ENCODE measurements around the gene C10orf53. TPM values are rescaled to one million over a fixed set of nuclear protein-coding genes. Genes with fewer than 3 reads are reported as not detected.

C10orf53 gene
- total RNA-seq, 4 donors from 2014 or later, result not detected

DNA sequence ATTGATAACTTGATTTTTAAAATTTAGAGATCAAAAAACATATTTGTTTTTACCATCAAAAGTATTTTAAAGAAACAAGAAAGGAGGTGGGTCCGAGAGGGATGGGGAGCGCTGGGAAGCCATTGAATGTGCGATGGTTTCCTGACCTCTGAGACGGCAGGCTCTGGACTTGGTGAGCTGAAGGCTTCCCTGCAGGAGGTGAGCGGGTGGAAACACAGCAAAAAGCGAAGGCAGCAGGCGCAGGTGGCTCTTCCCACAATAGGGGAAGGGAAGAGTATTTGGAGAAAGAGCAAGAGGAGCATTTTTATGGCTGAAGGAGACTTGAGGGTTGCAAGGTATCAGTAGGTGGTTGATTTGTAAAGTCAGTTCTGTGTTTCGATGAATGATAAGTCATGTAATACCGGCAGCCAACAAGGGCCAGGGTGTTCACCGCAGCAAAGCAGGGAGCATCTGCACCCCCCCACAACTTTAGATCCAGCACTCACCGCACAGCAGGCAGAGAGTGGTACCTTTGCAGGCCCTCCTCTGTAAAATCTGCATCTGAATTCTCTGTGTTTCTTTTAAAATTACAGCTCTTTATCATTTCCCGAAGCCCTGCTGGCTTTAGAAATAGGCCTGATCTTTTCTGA, 10.5 kb downstream of the C10orf53 start:
- 13 to 15% methylated on average over 11 to 12 of the region's 12 CpGs for WGBS, 2 donors
- H3K4me1 ChIP-seq, result no peaks in the 10 kb centered on the region
- no peak overlapping the region for H3K4me3 ChIP-seq
- TF ChIP-seq POLR2A (IDR thresholded peaks at IDR 0.05), result no peak
- TF ChIP-seq CTCF (IDR thresholded peaks at IDR 0.05), result no peak
- H3K9me3 ChIP-seq, result peaks cover 0 to 14% (median 0%) of the 10 kb centered on the region in 4 donors
- H3K36me3 ChIP-seq, result no peaks in the 10 kb centered on the region
- H3K27ac ChIP-seq, result no peak overlapping the region
- H3K27me3 ChIP-seq, result peaks cover 0 to 18% of the 10 kb centered on the region in 2 donors
- DNase-seq (ENCODE audit: low spot score in 2 of 2), result no peak

DNA sequence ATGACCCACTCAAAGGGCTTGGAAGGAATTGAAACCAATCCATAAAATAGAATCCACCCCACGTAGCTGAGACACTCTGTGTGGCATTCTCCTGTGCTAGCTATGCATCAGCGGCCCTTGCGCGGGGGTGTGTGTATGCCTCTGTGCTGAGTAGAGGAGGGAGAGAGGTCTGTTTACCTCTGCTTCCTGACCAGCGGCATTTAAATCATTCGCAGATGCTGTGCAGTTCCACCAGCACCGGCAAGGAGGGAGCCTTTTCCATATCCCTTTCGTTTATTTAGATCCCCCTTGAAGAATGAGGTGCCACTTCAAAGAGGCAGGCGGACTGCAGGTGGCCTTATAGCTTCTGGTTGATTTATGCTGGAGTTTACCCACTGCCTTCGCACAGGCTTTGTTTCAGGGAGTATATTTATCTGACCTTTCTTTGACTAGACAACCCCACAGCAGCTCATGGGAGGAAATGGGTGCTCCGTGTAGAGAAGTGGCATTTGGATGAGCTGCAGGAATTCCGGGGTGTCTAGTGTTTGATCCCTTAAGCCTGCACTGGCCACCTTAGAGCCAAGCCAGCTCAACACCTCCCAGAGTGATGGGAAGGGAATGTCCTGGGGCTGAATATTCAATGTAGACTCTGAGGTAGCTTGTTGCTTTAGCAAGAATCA, 11.4 kb downstream of the C10orf53 start:
- Histone ChIP-seq H3K4me1 (no peaks in the 10 kb centered on the region), H3K9me3 (peaks cover 0 to 14% (median 0%) of the 10 kb centered on the region in 4 donors), H3K27ac (no peak overlapping the region), H3K36me3 (no peaks in the 10 kb centered on the region), H3K27me3 (peaks cover 0 to 18% of the 10 kb centered on the region in 2 donors), H3K4me3 (no peak overlapping the region)
- WGBS, 2 donors, result 4 to 8% methylated on average over 12 of the region's 12 CpGs
- no peak for TF ChIP-seq CTCF (IDR thresholded peaks at IDR 0.05)
- TF ChIP-seq EP300 (IDR thresholded peaks at IDR 0.05), result no peak
- TF ChIP-seq POLR2A (IDR thresholded peaks at IDR 0.05), result no peak
- no peak for DNase-seq (ENCODE audit: low spot score in 2 of 2)

DNA sequence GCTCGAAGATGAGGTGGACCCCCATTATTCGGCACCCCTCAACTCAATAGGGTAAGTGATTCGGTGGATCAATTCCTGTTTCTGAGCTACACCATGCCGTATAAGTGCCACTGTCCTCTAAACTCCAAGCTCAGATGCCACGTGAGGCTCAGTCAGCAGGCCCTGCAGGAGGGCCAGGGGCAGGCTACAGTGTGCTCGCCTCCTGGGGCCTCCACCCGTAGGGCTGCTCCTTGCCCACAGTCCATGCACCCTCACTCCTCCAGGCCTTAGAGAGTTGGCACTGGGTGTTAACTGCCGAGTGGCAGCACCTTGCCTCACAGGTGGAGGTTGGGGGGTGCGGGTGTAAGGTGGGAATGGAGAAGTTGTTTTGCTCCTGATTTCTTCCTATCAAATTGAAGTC, 12.1 kb downstream of the C10orf53 start:
- Histone ChIP-seq H3K27me3 (peaks cover 0 to 18% of the 10 kb centered on the region in 2 donors), H3K9me3 (peaks cover 0 to 9% (median 0%) of the 10 kb centered on the region in 4 donors), H3K27ac (no peak overlapping the region), H3K4me1 (no peaks in the 10 kb centered on the region), H3K36me3 (no peaks in the 10 kb centered on the region), H3K4me3 (no peak overlapping the region)
- WGBS, 2 donors, result 44 to 50% methylated on average over 5 to 9 of the region's 9 CpGs
- TF ChIP-seq POLR2A (IDR thresholded peaks at IDR 0.05), result no peak
- TF ChIP-seq CTCF (IDR thresholded peaks at IDR 0.05), result no peak
- no peak for DNase-seq (ENCODE audit: low spot score in 2 of 2)

- Histone ChIP-seq H3K36me3 (no peaks in the 10 kb centered on the region), H3K27ac (no peak overlapping the region), H3K9me3 (no peaks in the 10 kb centered on the region), H3K27me3 (peaks cover 0 to 9% of the 10 kb centered on the region in 2 donors), H3K4me3 (no peak overlapping the region), H3K4me1 (no peaks in the 10 kb centered on the region)
- DNase-seq (ENCODE audit: low spot score in 2 of 2), result no peak
- 84 to 89% methylated on average over 6 of the region's 6 CpGs for WGBS, 2 donors
- TF ChIP-seq EP300 (IDR thresholded peaks at IDR 0.05) (no peak), POLR2A (IDR thresholded peaks at IDR 0.05) (no peak), CTCF (IDR thresholded peaks at IDR 0.05) (no peak)
Measured at GRCh38 chr10:49694466-49694865, 15.0 kb downstream of the C10orf53 start.

DNA sequence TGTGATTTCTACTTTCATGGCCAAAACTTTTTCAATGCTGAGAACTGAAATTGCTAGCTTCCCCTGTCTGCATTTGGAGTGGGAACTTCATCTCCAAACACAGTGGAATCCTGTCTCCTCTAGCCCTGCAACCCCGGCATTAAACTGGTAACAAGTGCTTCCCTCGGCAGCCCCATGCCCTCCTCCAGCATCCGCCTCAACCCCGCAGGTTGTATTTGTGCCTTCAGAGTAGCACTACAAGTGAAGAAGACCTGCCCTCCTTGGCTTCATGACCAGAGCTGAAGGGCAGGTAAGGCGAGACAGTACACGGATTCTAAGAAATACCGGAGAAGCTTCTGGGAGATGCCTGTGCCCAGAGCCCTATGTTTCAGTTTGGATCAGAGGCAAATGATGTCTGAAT, 16.9 kb downstream of the C10orf53 start:
- DNase-seq (ENCODE audit: low spot score in 2 of 2), result no peak
- TF ChIP-seq CTCF (IDR thresholded peaks at IDR 0.05) (no peak), POLR2A (IDR thresholded peaks at IDR 0.05) (no peak), EP300 (IDR thresholded peaks at IDR 0.05) (no peak)
- Histone ChIP-seq H3K36me3 (no peaks in the 10 kb centered on the region), H3K27me3 (no peaks in the 10 kb centered on the region), H3K9me3 (no peaks in the 10 kb centered on the region), H3K4me3 (no peak overlapping the region), H3K4me1 (no peaks in the 10 kb centered on the region), H3K27ac (no peak overlapping the region)
- 76% methylated on average over 7 of the region's 7 CpGs for WGBS, 2 donors

All from tibial nerve (tissue), 4 donors.